Measurements from ENCODE around the gene TRAF7.
"Not testable (repeated sequence)": the region's sequence is repeated elsewhere in the genome, so short reads cannot be mapped to it uniquely, and the experiment has no call there.

TRAF7 gene

GRCh38 chr16:2135770-2136490, 19.7 kb upstream of the TRAF7 start, which contains the start of gene PKD1:
Gene PKD1, minus strand, starts transcription at chr16:2135898. Its CDS starts 209 bp downstream, at chr16:2135689.
- not testable (repeated sequence) for H3K9me3 ChIP-seq (ENCODE audit: insufficient read depth, low read length); H3K36me3 ChIP-seq (ENCODE audit: low read length); H3K27ac ChIP-seq (ENCODE audit: low read depth, low read length); H3F3A ChIP-seq (ENCODE audit: insufficient read depth); H4K20me1 ChIP-seq (ENCODE audit: low read depth, low read length); H3K27me3 ChIP-seq (ENCODE audit: low read length); H3K9me2 ChIP-seq (replicated peaks; ENCODE audit: insufficient read depth, low read length); H3K79me2 ChIP-seq (ENCODE audit: insufficient read depth, low read length)
- H3K9ac ChIP-seq (ENCODE audit: low read length), result peak within 1 kb of the TSS; percentile 64
- H2AFZ ChIP-seq (ENCODE audit: low read depth, low read length, severe bottlenecking), result peak within 1 kb of the TSS; percentile 87
- H3K4me3 ChIP-seq (ENCODE audit: insufficient read depth, low read length, poor library complexity, severe bottlenecking), result peak within 1 kb of the TSS; percentile 58
- peak within 1 kb of the TSS; percentile 56 for H3K4me2 ChIP-seq (ENCODE audit: low read depth, low read length, poor library complexity, severe bottlenecking)

- TF ChIP-seq CTCF (IDR thresholded peaks at IDR 0.05; ENCODE audit: insufficient read depth, low read length, poor library complexity, severe bottlenecking), result no peak
- TF ChIP-seq EZH2phosphoT487 (conservative IDR thresholded peaks at IDR 0.05; ENCODE audit: low read length), result no peak
- no peak overlapping the region for H3K9ac ChIP-seq (ENCODE audit: low read length)
- H3K4me2 ChIP-seq (ENCODE audit: low read depth, low read length, poor library complexity, severe bottlenecking), result no peak overlapping the region
- no peak overlapping the region for H3K27ac ChIP-seq (ENCODE audit: low read depth, low read length)
- no peaks in the 10 kb centered on the region for H3K27me3 ChIP-seq (ENCODE audit: low read length)
- 0 out of 2 replicates have a peak, but pooled peaks cover 14% of the 10 kb centered on the region for H3F3A ChIP-seq (ENCODE audit: insufficient read depth)
- H3K36me3 ChIP-seq (ENCODE audit: low read length), result no peaks in the 10 kb centered on the region
- H3K9me2 ChIP-seq (replicated peaks; ENCODE audit: insufficient read depth, low read length), result no peaks in the 10 kb centered on the region
- no peaks in the 10 kb centered on the region for H4K20me1 ChIP-seq (ENCODE audit: low read depth, low read length)
- H3K79me2 ChIP-seq (ENCODE audit: insufficient read depth, low read length), result no peaks in the 10 kb centered on the region
- no peaks in the 10 kb centered on the region for H3K9me3 ChIP-seq (ENCODE audit: insufficient read depth, low read length)
- H3K4me3 ChIP-seq (ENCODE audit: insufficient read depth, low read length, poor library complexity, severe bottlenecking), result no peak overlapping the region
- H2AFZ ChIP-seq (ENCODE audit: low read depth, low read length, severe bottlenecking), result no peak overlapping the region
Measured at GRCh38 chr16:2142942-2143877, 12.4 kb upstream of the TRAF7 start.

DNA sequence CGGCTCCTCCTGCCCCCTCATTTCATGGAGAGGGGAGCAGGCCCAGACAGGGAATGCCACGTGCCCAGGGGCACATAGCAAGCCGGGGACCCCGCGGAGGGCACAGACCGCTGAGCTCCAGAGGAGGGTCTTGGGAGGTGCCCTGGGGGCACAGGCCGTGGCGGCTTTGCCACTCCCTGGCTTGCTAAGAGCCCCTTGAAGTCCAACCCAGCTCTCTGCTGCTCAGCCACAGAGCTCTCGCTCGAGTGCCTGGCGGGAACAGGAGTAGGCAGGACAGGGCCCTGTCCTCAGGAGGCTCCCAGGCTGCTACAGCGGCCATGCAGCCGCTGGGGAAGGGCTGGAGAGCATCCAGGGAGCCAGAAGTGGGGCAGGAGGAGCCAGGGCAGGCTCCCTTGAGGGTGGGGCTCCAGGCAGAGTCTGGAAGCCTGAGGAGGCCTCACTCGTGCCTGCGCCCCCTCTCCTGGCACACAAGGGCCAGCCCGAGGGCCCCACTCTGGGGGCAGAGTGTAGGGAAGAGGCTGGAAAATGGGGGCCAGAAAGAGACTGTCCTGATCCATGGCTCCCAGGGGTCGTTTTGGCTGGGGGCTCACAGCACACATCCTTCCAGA, 11.6 kb upstream of the TRAF7 start:
- Histone ChIP-seq H3K36me3 (ENCODE audit: low read length) (no peaks in the 10 kb centered on the region), H3K9me3 (ENCODE audit: insufficient read depth, low read length) (no peaks in the 10 kb centered on the region), H3K27ac (ENCODE audit: low read depth, low read length) (no peak overlapping the region), H3F3A (ENCODE audit: insufficient read depth) (0 out of 2 replicates have a peak, but pooled peaks cover 14% of the 10 kb centered on the region), H3K4me2 (ENCODE audit: low read depth, low read length, poor library complexity, severe bottlenecking) (no peak overlapping the region), H2AFZ (ENCODE audit: low read depth, low read length, severe bottlenecking) (no peak overlapping the region), H3K27me3 (ENCODE audit: low read length) (no peaks in the 10 kb centered on the region), H3K9me2 (replicated peaks; ENCODE audit: insufficient read depth, low read length) (no peaks in the 10 kb centered on the region), H4K20me1 (ENCODE audit: low read depth, low read length) (no peaks in the 10 kb centered on the region), H3K79me2 (ENCODE audit: insufficient read depth, low read length) (no peaks in the 10 kb centered on the region), H3K9ac (ENCODE audit: low read length) (no peak overlapping the region), H3K4me3 (ENCODE audit: insufficient read depth, low read length, poor library complexity, severe bottlenecking) (no peak overlapping the region)
- TF ChIP-seq CTCF (IDR thresholded peaks at IDR 0.05; ENCODE audit: insufficient read depth, low read length, poor library complexity, severe bottlenecking), result no peak
- no peak for TF ChIP-seq EZH2phosphoT487 (conservative IDR thresholded peaks at IDR 0.05; ENCODE audit: low read length)
